Measurements from ENCODE around the gene DNPEP.
A peak's percentile ranks its signal among the peaks of the same experiment; 100 is the strongest.

Gene DNPEP

DNA sequence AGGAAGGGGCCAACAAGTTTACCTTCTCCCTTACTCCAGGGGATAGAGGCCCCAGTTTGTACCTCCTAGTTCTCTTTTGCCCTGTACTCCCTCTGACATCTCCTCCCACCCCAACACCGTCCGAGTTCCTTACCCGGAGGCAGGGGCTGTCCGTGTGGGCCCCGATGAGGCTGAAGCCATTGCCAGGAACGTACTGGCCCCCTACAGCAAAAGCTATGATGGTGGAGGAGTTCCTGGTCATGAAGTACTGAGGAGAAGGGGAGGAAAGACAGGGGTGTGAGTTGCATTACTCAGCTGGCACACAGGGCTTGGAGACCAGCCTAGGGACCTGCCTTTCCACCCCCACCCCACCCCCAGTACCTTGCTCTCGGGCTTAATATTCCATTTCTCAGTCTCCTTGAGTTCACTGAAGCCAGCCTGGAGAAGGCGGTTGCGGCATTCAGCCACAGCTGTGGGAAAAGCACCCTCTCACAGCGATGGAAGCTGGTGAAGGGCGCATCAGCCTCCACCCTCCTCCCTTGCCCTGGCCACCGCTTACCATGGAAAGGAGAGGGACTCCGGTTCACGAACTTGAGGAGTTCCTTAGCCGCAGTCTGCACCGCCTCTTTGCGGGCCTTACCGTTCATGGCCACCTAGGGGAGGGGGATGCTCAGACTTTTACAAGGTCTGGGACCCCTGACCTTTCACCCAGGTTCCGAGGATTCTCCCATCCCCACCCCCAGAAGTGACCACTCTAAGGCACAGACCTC lies 1.0 kb downstream of the DNPEP start:
- Histone ChIP-seq H3F3A (ENCODE audit: insufficient read depth, low read length) (no peaks in the 10 kb centered on the region), H3K9me2 (ENCODE audit: low read depth, low read length) (no peaks in the 10 kb centered on the region), H3K9ac (ENCODE audit: low read length) (peak overlapping the region; percentile 75), H2AFZ (ENCODE audit: low read length) (no peak overlapping the region), H3K27ac (ENCODE audit: low read depth, low read length, poor library complexity, severe bottlenecking) (no peak overlapping the region), H4K20me1 (ENCODE audit: insufficient read depth, low read length) (no peaks in the 10 kb centered on the region), H3K4me1 (ENCODE audit: insufficient read depth, low read length, severe bottlenecking) (peaks cover 14% of the 10 kb centered on the region), H3K9me3 (ENCODE audit: low read length) (no peaks in the 10 kb centered on the region), H3K4me3 (ENCODE audit: low read depth, low read length, poor library complexity, severe bottlenecking) (peak overlapping the region; percentile 74), H3K27me3 (ENCODE audit: insufficient read depth, low read length) (no peaks in the 10 kb centered on the region), H3K36me3 (ENCODE audit: insufficient read depth, low read length) (peaks cover 16% of the 10 kb centered on the region), H3K79me2 (ENCODE audit: insufficient read depth, low read length) (no peaks in the 10 kb centered on the region), H3K4me2 (ENCODE audit: low read length) (peak overlapping the region; percentile 82)
- TF ChIP-seq EZH2 (IDR thresholded peaks at IDR 0.05; ENCODE audit: borderline replicate concordance, low read length), result no peak
- TF ChIP-seq, protein P1, sequence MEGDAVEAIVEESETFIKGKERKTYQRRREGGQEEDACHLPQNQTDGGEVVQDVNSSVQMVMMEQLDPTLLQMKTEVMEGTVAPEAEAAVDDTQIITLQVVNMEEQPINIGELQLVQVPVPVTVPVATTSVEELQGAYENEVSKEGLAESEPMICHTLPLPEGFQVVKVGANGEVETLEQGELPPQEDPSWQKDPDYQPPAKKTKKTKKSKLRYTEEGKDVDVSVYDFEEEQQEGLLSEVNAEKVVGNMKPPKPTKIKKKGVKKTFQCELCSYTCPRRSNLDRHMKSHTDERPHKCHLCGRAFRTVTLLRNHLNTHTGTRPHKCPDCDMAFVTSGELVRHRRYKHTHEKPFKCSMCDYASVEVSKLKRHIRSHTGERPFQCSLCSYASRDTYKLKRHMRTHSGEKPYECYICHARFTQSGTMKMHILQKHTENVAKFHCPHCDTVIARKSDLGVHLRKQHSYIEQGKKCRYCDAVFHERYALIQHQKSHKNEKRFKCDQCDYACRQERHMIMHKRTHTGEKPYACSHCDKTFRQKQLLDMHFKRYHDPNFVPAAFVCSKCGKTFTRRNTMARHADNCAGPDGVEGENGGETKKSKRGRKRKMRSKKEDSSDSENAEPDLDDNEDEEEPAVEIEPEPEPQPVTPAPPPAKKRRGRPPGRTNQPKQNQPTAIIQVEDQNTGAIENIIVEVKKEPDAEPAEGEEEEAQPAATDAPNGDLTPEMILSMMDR (IDR thresholded peaks at IDR 0.05; ENCODE audit: low read length), result no peak

- TF ChIP-seq, protein P1 (IDR thresholded peaks at IDR 0.05; ENCODE audit: low read length), result no peak
- no peak for TF ChIP-seq EZH2 (IDR thresholded peaks at IDR 0.05; ENCODE audit: borderline replicate concordance, low read length)
- H3K36me3 ChIP-seq (ENCODE audit: insufficient read depth, low read length), result peaks cover 20% of the 10 kb centered on the region
- H3K4me2 ChIP-seq (ENCODE audit: low read length), result no peak overlapping the region
- H3K79me2 ChIP-seq (ENCODE audit: insufficient read depth, low read length), result no peaks in the 10 kb centered on the region
- H3F3A ChIP-seq (ENCODE audit: insufficient read depth, low read length), result no peaks in the 10 kb centered on the region
- no peaks in the 10 kb centered on the region for H3K27me3 ChIP-seq (ENCODE audit: insufficient read depth, low read length)
- H3K9ac ChIP-seq (ENCODE audit: low read length), result no peak overlapping the region
- peaks cover 14% of the 10 kb centered on the region for H3K4me1 ChIP-seq (ENCODE audit: insufficient read depth, low read length, severe bottlenecking)
- no peak overlapping the region for H3K27ac ChIP-seq (ENCODE audit: low read depth, low read length, poor library complexity, severe bottlenecking)
- no peaks in the 10 kb centered on the region for H4K20me1 ChIP-seq (ENCODE audit: insufficient read depth, low read length)
- no peaks in the 10 kb centered on the region for H3K9me2 ChIP-seq (ENCODE audit: low read depth, low read length)
- H3K4me3 ChIP-seq (ENCODE audit: low read depth, low read length, poor library complexity, severe bottlenecking), result peak overlapping the region; percentile 74
- H2AFZ ChIP-seq (ENCODE audit: low read length), result no peak overlapping the region
- H3K9me3 ChIP-seq (ENCODE audit: low read length), result no peaks in the 10 kb centered on the region
These were observed 1.7 kb downstream of the DNPEP start for GRCh38 chr2:219385958-219386520.

GRCh38 chr2:219384859-219385258 lies 2.9 kb downstream of the DNPEP start:
- H3K9me2 ChIP-seq (ENCODE audit: low read depth, low read length), result no peaks in the 10 kb centered on the region
- no peaks in the 10 kb centered on the region for H3K9me3 ChIP-seq (ENCODE audit: low read length)
- no peak overlapping the region for H2AFZ ChIP-seq (ENCODE audit: low read length)
- H3K27me3 ChIP-seq (ENCODE audit: insufficient read depth, low read length), result no peaks in the 10 kb centered on the region
- H3K9ac ChIP-seq (ENCODE audit: low read length), result no peak overlapping the region
- no peak overlapping the region for H3K27ac ChIP-seq (ENCODE audit: low read depth, low read length, poor library complexity, severe bottlenecking)
- H3K4me1 ChIP-seq (ENCODE audit: insufficient read depth, low read length, severe bottlenecking), result peaks cover 14% of the 10 kb centered on the region
- H3F3A ChIP-seq (ENCODE audit: insufficient read depth, low read length), result no peaks in the 10 kb centered on the region
- H3K4me2 ChIP-seq (ENCODE audit: low read length), result no peak overlapping the region
- H3K36me3 ChIP-seq (ENCODE audit: insufficient read depth, low read length), result peaks cover 29% of the 10 kb centered on the region
- no peaks in the 10 kb centered on the region for H4K20me1 ChIP-seq (ENCODE audit: insufficient read depth, low read length)
- no peaks in the 10 kb centered on the region for H3K79me2 ChIP-seq (ENCODE audit: insufficient read depth, low read length)
- TF ChIP-seq EZH2 (IDR thresholded peaks at IDR 0.05; ENCODE audit: borderline replicate concordance, low read length), result no peak
- TF ChIP-seq, protein P1 (IDR thresholded peaks at IDR 0.05; ENCODE audit: low read length), result no peak
- no peak overlapping the region for H3K4me3 ChIP-seq (ENCODE audit: low read depth, low read length, poor library complexity, severe bottlenecking)
